ENCODE measurements around the gene DZIP1L. TPM values are rescaled to one million over a fixed set of nuclear protein-coding genes. Genes with fewer than 3 reads are reported as not detected.
A peak's percentile ranks its signal among the peaks of the same experiment; 100 is the strongest.

Gene DZIP1L
- total RNA-seq, 3 donors from 2014 or later: 24.5 to 34.4 (median 25.3) TPM

DNA sequence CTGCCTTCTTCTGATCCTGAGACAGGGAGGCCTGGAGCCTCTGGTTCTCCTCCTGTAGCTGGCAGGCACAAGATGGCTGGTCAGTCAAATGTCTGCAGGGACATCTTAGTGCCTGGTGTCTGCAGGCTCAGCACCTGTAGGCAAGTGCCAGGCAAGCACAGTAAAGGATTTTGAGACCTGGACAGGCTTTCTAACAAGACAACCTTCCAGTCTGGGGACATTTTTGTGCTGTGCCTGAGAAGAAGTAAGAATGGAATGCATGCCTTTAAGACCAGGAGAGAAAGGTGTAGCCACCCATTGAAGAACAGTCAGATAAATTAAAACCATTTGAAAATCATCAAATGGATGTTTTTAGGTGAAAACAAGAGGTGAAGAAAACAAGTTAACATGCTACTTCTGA is 31.2 kb downstream of the DZIP1L start:
- intact Hi-C loops (cut with DNase I; ENCODE audit: low total_unique reads): loop anchor here (5.0 kb wide), 1 partner anchor 538 kb away; no protein-coding TSS in a partner anchor
- H3K4me1 ChIP-seq: no peaks in the 10 kb centered on the region
- H3K27ac ChIP-seq: no peak overlapping the region
- H3K4me3 ChIP-seq: no peak overlapping the region
- no peak for DNase-seq (ENCODE audit: low spot score in 2 of 2)
- TF ChIP-seq POLR2AphosphoS5 (IDR thresholded peaks at IDR 0.05): no peak
- TF ChIP-seq, protein P1, sequence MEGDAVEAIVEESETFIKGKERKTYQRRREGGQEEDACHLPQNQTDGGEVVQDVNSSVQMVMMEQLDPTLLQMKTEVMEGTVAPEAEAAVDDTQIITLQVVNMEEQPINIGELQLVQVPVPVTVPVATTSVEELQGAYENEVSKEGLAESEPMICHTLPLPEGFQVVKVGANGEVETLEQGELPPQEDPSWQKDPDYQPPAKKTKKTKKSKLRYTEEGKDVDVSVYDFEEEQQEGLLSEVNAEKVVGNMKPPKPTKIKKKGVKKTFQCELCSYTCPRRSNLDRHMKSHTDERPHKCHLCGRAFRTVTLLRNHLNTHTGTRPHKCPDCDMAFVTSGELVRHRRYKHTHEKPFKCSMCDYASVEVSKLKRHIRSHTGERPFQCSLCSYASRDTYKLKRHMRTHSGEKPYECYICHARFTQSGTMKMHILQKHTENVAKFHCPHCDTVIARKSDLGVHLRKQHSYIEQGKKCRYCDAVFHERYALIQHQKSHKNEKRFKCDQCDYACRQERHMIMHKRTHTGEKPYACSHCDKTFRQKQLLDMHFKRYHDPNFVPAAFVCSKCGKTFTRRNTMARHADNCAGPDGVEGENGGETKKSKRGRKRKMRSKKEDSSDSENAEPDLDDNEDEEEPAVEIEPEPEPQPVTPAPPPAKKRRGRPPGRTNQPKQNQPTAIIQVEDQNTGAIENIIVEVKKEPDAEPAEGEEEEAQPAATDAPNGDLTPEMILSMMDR (IDR thresholded peaks at IDR 0.05): no peak
- TF ChIP-seq POLR2A (IDR thresholded peaks at IDR 0.05): no peak
- no peaks in the 10 kb centered on the region for H3K9me3 ChIP-seq
- H3K27me3 ChIP-seq: no peaks in the 10 kb centered on the region
- H3K36me3 ChIP-seq: no peaks in the 10 kb centered on the region

DNA sequence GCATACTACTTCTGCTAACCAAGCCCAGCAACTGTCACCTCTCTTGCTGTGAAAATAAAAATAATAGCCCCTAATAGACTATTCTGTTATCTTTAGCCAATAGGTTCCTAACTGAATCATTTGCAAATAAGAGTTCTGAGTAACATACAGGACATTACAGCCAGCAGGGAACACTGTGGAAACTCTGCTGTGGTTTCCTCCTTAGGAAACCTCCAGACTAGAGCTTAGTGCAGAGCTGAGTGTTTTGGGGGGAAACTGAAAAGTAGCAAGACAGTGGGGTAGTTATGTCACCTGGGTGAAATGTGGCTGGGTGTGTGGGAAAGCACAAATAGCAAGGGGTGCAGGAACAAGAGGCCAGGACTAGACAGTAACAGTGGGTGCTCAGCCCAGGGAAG is 32.4 kb downstream of the DZIP1L start:
- TF ChIP-seq POLR2AphosphoS5 (IDR thresholded peaks at IDR 0.05) (no peak), POLR2A (IDR thresholded peaks at IDR 0.05) (no peak)
- TF ChIP-seq, protein P1 (IDR thresholded peaks at IDR 0.05): no peak
- H3K36me3 ChIP-seq: no peaks in the 10 kb centered on the region
- intact Hi-C loops (cut with DNase I; ENCODE audit: low total_unique reads): loop anchor here (5.0 kb wide), 1 partner anchor 539 kb away; no protein-coding TSS in a partner anchor
- H3K27ac ChIP-seq: peak overlapping the region in 1 of 2 donors; percentile 13
- H3K4me3 ChIP-seq: no peak overlapping the region
- no peaks in the 10 kb centered on the region for H3K4me1 ChIP-seq
- H3K9me3 ChIP-seq: no peaks in the 10 kb centered on the region
- H3K27me3 ChIP-seq: no peaks in the 10 kb centered on the region
- no peak for DNase-seq (ENCODE audit: low spot score in 2 of 2)

DNA sequence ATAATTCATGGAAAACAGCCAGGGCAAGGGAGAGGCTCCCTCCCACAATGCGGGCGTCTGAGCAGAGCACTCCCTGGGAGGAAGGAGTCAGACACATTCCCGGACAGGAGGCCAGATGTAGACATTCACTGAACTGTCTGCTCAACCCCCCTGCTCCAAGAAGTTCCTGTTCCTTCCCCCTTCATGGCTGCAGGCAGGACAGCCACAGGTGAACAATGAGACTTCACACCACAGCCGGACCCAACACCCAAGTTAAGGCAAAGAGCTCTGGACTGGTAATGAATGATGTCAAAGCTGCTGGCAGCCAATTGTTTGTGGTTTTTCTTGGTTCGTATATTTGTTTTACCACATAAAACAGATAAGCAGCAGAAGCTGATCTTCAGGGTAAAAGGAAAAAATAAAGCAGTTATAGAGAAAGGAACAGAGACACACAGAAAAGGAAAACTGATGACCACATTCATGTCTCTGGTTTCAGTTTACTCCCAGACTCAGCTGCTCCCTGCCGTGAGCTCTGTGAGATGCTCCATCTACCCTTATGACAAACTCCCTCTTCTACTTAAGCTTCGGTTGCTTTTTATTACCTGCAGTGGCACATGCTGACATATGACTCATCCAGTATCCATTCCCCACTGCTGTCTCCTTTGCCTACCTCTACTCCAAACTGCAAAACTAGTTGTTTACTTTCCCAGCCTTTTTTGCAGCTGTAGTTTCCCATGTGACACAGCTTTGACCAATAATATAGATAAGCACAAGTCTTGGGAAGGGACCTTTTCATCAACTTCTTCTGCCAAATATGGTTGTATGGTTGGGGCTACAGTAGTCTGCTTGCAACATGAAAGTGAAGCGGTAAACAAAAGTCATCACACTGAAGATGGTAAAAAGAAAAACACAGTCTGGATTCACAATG is 33.1 kb downstream of the DZIP1L start:
- Histone ChIP-seq H3K36me3 (no peaks in the 10 kb centered on the region), H3K9me3 (no peaks in the 10 kb centered on the region), H3K4me1 (no peaks in the 10 kb centered on the region), H3K4me3 (peak overlapping the region in 1 of 3 donors; percentile 12), H3K27me3 (no peaks in the 10 kb centered on the region), H3K27ac (peak overlapping the region in 1 of 2 donors; percentile 27)
- TF ChIP-seq POLR2A (IDR thresholded peaks at IDR 0.05) (no peak), POLR2AphosphoS5 (IDR thresholded peaks at IDR 0.05) (no peak)
- TF ChIP-seq, protein P1 (IDR thresholded peaks at IDR 0.05): no peak
- DNase-seq (ENCODE audit: low spot score in 2 of 2): no peak
- intact Hi-C loops (cut with DNase I; ENCODE audit: low total_unique reads): loop anchor here (5.0 kb wide), 1 partner anchor 540 kb away; no protein-coding TSS in a partner anchor

DNA sequence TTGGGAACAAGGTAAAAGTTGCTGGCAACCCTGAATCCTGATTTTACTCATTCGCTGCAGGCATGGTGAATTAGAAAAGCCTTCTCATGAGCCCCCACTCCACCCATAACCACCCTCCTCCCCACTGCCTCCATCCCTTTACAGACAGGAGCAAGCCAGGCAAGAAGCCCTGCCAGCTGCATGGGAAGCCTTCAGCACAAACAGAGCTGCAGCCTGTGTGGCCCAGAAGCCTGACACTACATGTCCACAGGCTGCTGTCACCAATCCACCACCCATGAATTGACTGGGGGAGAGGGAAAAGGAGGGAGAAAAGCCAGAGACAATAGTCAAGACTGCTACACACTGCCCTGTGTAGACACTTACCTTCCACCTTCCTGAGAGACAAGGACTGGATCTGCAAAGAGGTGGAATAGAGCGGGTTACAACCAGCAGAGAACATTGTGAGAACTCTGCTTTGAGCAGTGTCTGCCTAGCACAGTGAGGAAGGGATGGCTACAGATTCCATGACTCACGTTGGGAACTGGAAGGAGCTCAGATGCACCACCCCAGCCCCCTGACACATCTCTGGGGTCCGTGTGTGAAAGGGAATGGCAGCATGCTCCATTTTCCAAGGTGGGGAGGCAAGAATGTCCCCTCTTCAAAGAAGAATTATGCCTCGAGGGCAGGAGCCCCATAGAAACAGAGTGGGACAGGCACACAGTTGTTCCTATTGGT is 33.9 kb downstream of the DZIP1L start:
- no peaks in the 10 kb centered on the region for H3K27me3 ChIP-seq
- intact Hi-C loops (cut with DNase I; ENCODE audit: low total_unique reads): loop anchor here (5.0 kb wide), 1 partner anchor 541 kb away; no protein-coding TSS in a partner anchor
- no peaks in the 10 kb centered on the region for H3K4me1 ChIP-seq
- peak overlapping the region in 1 of 3 donors; percentile 12 for H3K4me3 ChIP-seq
- H3K27ac ChIP-seq: peak overlapping the region in 1 of 2 donors; percentile 27
- TF ChIP-seq POLR2AphosphoS5 (IDR thresholded peaks at IDR 0.05): no peak
- TF ChIP-seq, protein P1 (IDR thresholded peaks at IDR 0.05): no peak
- TF ChIP-seq POLR2A (IDR thresholded peaks at IDR 0.05): no peak
- no peaks in the 10 kb centered on the region for H3K36me3 ChIP-seq
- H3K9me3 ChIP-seq: no peaks in the 10 kb centered on the region
- DNase-seq (ENCODE audit: low spot score in 2 of 2): no peak
